ENCODE results near the gene ITPR2. TPM values are rescaled to one million over a fixed set of nuclear protein-coding genes. Genes with fewer than 3 reads are reported as not detected.

Gene ITPR2
- total and polyA plus RNA-seq, 2 of the 8 experiments (the other 6 are each of a cell fraction or from before 2014, with no cell fraction given), result 4.1 to 48.3 TPM

DNA sequence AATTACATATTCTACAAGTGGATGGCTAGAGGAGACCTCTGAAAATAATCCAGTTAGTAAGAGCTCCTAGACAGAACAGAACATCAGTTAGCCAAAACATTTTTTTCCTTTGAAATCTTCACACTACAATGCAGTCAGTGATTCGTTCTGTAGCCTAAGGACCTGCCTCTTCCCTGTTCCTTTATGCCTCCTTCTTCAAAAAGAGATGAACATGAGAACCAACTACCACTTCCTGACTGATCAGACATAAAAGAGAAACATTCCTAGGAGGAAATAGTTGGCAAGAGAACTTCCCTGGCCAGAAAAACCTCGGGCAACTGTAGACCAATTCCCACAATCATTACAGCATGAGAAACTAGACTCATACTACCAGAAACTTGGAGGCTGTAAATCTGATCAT lies 29.4 kb downstream of the ITPR2 start:
- no peak overlapping the region for H2BK120ac ChIP-seq (replicated peaks; ENCODE audit: low read depth, low read length)
- H4K20me1 ChIP-seq (replicated peaks in 1 of 2; ENCODE audit: control insufficient read depth in 1 of 2, insufficient read depth in 2 of 2, low read length in 2 of 2), result no peaks in the 10 kb centered on the region
- no peak overlapping the region for H3K27ac ChIP-seq (ENCODE audit: low read depth, low read length)
- POLR2A ChIA-PET (ENCODE audit: partially characterized antibody), result interaction anchor here (0.6 kb wide), 1 partner anchor 514 kb away, joined by 3 read pairs; no protein-coding TSS in a partner anchor
- no peaks in the 10 kb centered on the region for H3K27me3 ChIP-seq (replicated peaks in 1 of 4; ENCODE audit: control insufficient read depth in 3 of 4, extremely low read depth in 1 of 4, insufficient read depth in 3 of 4, low read length in 3 of 4)
- H3K23ac ChIP-seq (ENCODE audit: insufficient read length), result no peak overlapping the region
- no peak overlapping the region for H2BK15ac ChIP-seq (ENCODE audit: low read length)
- no peaks in the 10 kb centered on the region for H3K36me3 ChIP-seq (ENCODE audit: control insufficient read depth in 2 of 4, insufficient read depth in 4 of 4, low read length in 3 of 4)
- H3K4me3 ChIP-seq (ENCODE audit: extremely low read depth in 1 of 4, insufficient read depth in 2 of 4, low read depth in 3 of 4, low read length in 4 of 4), result no peak overlapping the region
- H3K79me1 ChIP-seq (ENCODE audit: low read depth, low read length), result 0 out of 2 replicates have a peak, but pooled peaks cover 4% of the 10 kb centered on the region
- no peaks in the 10 kb centered on the region for H3K4me1 ChIP-seq (replicated peaks in 1 of 4; ENCODE audit: control insufficient read depth in 3 of 4, insufficient read depth in 4 of 4, low read length in 3 of 4)
- WGBS, 2 experiments (ENCODE audit: extremely low coverage in 1 of 2, insufficient coverage in 1 of 2, insufficient read length in 1 of 2, insufficient replicate concordance in 2 of 2, low coverage in 1 of 2, low lambda C conversion rate in 2 of 2, missing lambda C conversion rate in 1 of 2), result 89% methylated on average over 2 of the region's 2 CpGs; no CpG with 5 or more reads in 1 of the 2 experiments
- no peak overlapping the region for H2BK20ac ChIP-seq (ENCODE audit: low read length)
- no peak overlapping the region for H4K5ac ChIP-seq (ENCODE audit: insufficient read length, low read depth, low read length)
- H3K14ac ChIP-seq (ENCODE audit: insufficient read length), result no peak overlapping the region
- H3K9me3 ChIP-seq (ENCODE audit: insufficient read depth in 2 of 2, low read depth in 1 of 2, low read length in 1 of 2), result no peaks in the 10 kb centered on the region
- DNase-seq (ENCODE audit: low read depth in 1 of 2, low spot score in 2 of 2), result no peak
- H3K18ac ChIP-seq (ENCODE audit: extremely low read depth, low read length), result no peak overlapping the region
- H2BK12ac ChIP-seq (ENCODE audit: low read depth, low read length), result no peak overlapping the region
- H4K91ac ChIP-seq (replicated peaks; ENCODE audit: insufficient read length, low read length), result no peak overlapping the region
- no peak overlapping the region for H3K9ac ChIP-seq (replicated peaks in 1 of 4; ENCODE audit: extremely low read depth in 1 of 4, low read depth in 3 of 4, low read length in 3 of 4)
- no peak overlapping the region for H3K4me2 ChIP-seq (ENCODE audit: insufficient read depth in 1 of 2, low read depth in 2 of 2, low read length in 2 of 2)
- no peak overlapping the region for H4K8ac ChIP-seq (ENCODE audit: extremely low read depth, insufficient read depth, low read length)
- CTCF ChIA-PET (ENCODE audit: partially characterized antibody), result interaction anchor here (1.5 kb wide), 1 partner anchor 11 kb away, joined by 4 read pairs; no protein-coding TSS in a partner anchor
- no peak overlapping the region for H3K56ac ChIP-seq (replicated peaks; ENCODE audit: insufficient read length, low read depth, low read length)
- TF ChIP-seq, protein P1, sequence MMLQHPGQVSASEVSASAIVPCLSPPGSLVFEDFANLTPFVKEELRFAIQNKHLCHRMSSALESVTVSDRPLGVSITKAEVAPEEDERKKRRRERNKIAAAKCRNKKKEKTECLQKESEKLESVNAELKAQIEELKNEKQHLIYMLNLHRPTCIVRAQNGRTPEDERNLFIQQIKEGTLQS (IDR thresholded peaks at IDR 0.05; ENCODE audit: insufficient read depth, low read depth, low read length), result no peak
- no peak for TF ChIP-seq SP4 (IDR thresholded peaks at IDR 0.05; ENCODE audit: low read length)
- no peak for TF ChIP-seq EP300 (IDR thresholded peaks at IDR 0.05; ENCODE audit: borderline replicate concordance in 1 of 2, low read depth in 2 of 2, low read length in 2 of 2)
- no peak for TF ChIP-seq NRF1 (IDR thresholded peaks at IDR 0.05; ENCODE audit: low read depth, low read length)
- TF ChIP-seq CTBP2 (IDR thresholded peaks at IDR 0.05; ENCODE audit: borderline replicate concordance, insufficient read depth, insufficient read length, low read length), result no peak
- TF ChIP-seq RFX5 (IDR thresholded peaks at IDR 0.05; ENCODE audit: borderline replicate concordance, low read depth, low read length), result no peak
- TF ChIP-seq, protein P2, sequence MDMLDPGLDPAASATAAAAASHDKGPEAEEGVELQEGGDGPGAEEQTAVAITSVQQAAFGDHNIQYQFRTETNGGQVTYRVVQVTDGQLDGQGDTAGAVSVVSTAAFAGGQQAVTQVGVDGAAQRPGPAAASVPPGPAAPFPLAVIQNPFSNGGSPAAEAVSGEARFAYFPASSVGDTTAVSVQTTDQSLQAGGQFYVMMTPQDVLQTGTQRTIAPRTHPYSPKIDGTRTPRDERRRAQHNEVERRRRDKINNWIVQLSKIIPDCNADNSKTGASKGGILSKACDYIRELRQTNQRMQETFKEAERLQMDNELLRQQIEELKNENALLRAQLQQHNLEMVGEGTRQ (IDR thresholded peaks at IDR 0.05; ENCODE audit: low read length), result no peak
- TF ChIP-seq HDAC2 (IDR thresholded peaks at IDR 0.05; ENCODE audit: borderline replicate concordance in 1 of 2, low read depth in 2 of 2, low read length in 2 of 2), result no peak
- H3K23me2 ChIP-seq (ENCODE audit: low read depth, low read length), result no peaks in the 10 kb centered on the region
- H3K79me2 ChIP-seq (ENCODE audit: control insufficient read depth in 1 of 2, insufficient read depth in 2 of 2, low read length in 2 of 2), result peaks cover 0 to 17% of the 10 kb centered on the region in 2 experiments; a peak in 2 of 4 replicates
- H3K4ac ChIP-seq (replicated peaks; ENCODE audit: insufficient read length, low read depth, low read length), result no peak overlapping the region
- no peak overlapping the region for H2BK5ac ChIP-seq (ENCODE audit: low read depth, low read length)
- no peak for FAIRE-seq
- H2AK5ac ChIP-seq (ENCODE audit: low read depth, low read length), result no peak overlapping the region
- no peak overlapping the region for H2AFZ ChIP-seq (ENCODE audit: low read length)
